Ovary (tissue), 3 donors: ENCODE data around the gene CHKB.

Experiments used
- POLR2A ChIP-seq: fragments of 450-650 bp; IDR thresholded peaks from one replicate; pipeline ENCODE4 v1.6.1; 2017; ENCODE audit warnings: antibody characterized with exemption, mild to moderate bottlenecking, moderate library complexity
- TF ChIP-seq, protein P1 (sequence below), 3 donors: fragments of 450-650 bp in 2 of 3; fragments of 200-600 bp in 1 of 3; IDR thresholded peaks; one replicate each; pipeline versions ENCODE4 v1.5.1 to v1.8.0; 2016 to 2022; ENCODE audit warnings: antibody characterized with exemption in 3 of 3, mild to moderate bottlenecking in 1 of 3
- donor health status: DM: no; HTN: no; CAD: no.

GRCh38 chr22:50563413-50564160, 19.1 kb downstream of the CHKB start:
- TF ChIP-seq, protein P1, sequence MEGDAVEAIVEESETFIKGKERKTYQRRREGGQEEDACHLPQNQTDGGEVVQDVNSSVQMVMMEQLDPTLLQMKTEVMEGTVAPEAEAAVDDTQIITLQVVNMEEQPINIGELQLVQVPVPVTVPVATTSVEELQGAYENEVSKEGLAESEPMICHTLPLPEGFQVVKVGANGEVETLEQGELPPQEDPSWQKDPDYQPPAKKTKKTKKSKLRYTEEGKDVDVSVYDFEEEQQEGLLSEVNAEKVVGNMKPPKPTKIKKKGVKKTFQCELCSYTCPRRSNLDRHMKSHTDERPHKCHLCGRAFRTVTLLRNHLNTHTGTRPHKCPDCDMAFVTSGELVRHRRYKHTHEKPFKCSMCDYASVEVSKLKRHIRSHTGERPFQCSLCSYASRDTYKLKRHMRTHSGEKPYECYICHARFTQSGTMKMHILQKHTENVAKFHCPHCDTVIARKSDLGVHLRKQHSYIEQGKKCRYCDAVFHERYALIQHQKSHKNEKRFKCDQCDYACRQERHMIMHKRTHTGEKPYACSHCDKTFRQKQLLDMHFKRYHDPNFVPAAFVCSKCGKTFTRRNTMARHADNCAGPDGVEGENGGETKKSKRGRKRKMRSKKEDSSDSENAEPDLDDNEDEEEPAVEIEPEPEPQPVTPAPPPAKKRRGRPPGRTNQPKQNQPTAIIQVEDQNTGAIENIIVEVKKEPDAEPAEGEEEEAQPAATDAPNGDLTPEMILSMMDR (IDR thresholded peaks at IDR 0.05): no peak
- no peak for TF ChIP-seq POLR2A
